ENCODE measurements around the gene MACROD2.

- no peak for TF ChIP-seq ZFX (IDR thresholded peaks at IDR 0.05; ENCODE audit: borderline replicate concordance)
- no peak for TF ChIP-seq CTCF (IDR thresholded peaks at IDR 0.05)
Measured at GRCh38 chr20:14550655-14551054, 555.3 kb downstream of the MACROD2 start.
